ENCODE data around the gene EIF4E1B. TPM values are rescaled to one million over a fixed set of nuclear protein-coding genes. Genes with fewer than 3 reads are reported as not detected.

The EIF4E1B gene
- total RNA-seq, 2 donors from 2014 or later = not detected

GRCh38 chr5:176679365-176680225 is 49.1 kb downstream of the EIF4E1B start:
- ATAC-seq (no peak), DNase-seq (ENCODE audit: low spot score in 2 of 2) (no peak)
- peaks cover 6 to 7% of the 10 kb centered on the region in 2 donors for H3K36me3 Mint-ChIP-seq
- H3K27ac Mint-ChIP-seq = no peak overlapping the region
- peaks cover 4 to 6% of the 10 kb centered on the region in 2 donors for H3K9me3 Mint-ChIP-seq

- peaks cover 9 to 10% of the 10 kb centered on the region in 2 donors for H3K9me3 Mint-ChIP-seq
- no peak overlapping the region for H3K27ac Mint-ChIP-seq
- H3K36me3 Mint-ChIP-seq = peaks cover 10 to 12% of the 10 kb centered on the region in 2 donors
- DNase-seq (ENCODE audit: low spot score in 2 of 2) (no peak), ATAC-seq (no peak)
Measured at GRCh38 chr5:176680226-176680563, 49.7 kb downstream of the EIF4E1B start.

- DNase-seq (ENCODE audit: low spot score in 2 of 2) (no peak), ATAC-seq (no peak)
- Mint-ChIP-seq H3K36me3 (peaks cover 13 to 19% of the 10 kb centered on the region in 2 donors), H3K9me3 (peaks cover 10 to 17% of the 10 kb centered on the region in 2 donors), H3K27ac (no peak overlapping the region)
Measured at GRCh38 chr5:176682016-176682531, 51.6 kb downstream of the EIF4E1B start.

GRCh38 chr5:176685010-176685409 is 54.5 kb downstream of the EIF4E1B start:
- ATAC-seq (no peak), DNase-seq (ENCODE audit: low spot score in 2 of 2) (no peak)
- H3K36me3 Mint-ChIP-seq = peaks cover 13 to 19% of the 10 kb centered on the region in 2 donors
- no peak overlapping the region for H3K27ac Mint-ChIP-seq
- H3K9me3 Mint-ChIP-seq = peaks cover 10 to 17% of the 10 kb centered on the region in 2 donors

DNA sequence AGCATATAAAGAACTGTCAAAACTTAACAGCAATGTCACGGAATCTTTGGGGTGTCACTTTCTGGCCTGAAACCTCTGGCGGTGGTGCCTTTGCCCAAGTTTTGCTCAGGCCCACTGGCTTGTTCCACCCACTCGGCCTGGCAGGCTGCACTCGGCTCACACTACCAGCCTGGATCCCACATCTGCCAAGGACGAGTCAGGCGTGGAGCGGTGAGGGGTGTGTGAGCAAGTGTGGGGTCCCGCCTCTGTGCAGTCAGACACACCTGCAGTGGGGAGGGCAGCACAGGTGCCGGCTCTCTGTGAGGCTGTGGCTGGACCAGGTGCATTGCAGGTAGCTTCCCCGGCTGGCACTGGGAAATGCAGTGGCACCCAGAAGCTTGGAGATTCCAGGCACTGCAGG is 56.8 kb downstream of the EIF4E1B start:
- H3K27ac Mint-ChIP-seq = no peak overlapping the region
- ATAC-seq (no peak), DNase-seq (ENCODE audit: low spot score in 2 of 2) (no peak)
- H3K36me3 Mint-ChIP-seq = peaks cover 13 to 19% of the 10 kb centered on the region in 2 donors
- H3K9me3 Mint-ChIP-seq = peaks cover 10 to 17% of the 10 kb centered on the region in 2 donors

GRCh38 chr5:176687881-176688280 is 57.4 kb downstream of the EIF4E1B start:
- Mint-ChIP-seq H3K9me3 (peaks cover 10 to 17% of the 10 kb centered on the region in 2 donors), H3K36me3 (peaks cover 13 to 19% of the 10 kb centered on the region in 2 donors), H3K27ac (no peak overlapping the region)
- ATAC-seq (no peak), DNase-seq (ENCODE audit: low spot score in 2 of 2) (no peak)

GRCh38 chr5:176690911-176691310 is 60.4 kb downstream of the EIF4E1B start:
- H3K27ac Mint-ChIP-seq = no peak overlapping the region
- H3K36me3 Mint-ChIP-seq = peaks cover 0 to 2% of the 10 kb centered on the region in 2 donors
- no peak for ATAC-seq
- H3K9me3 Mint-ChIP-seq = peaks cover 0 to 1% of the 10 kb centered on the region in 2 donors
- DNase-seq (ENCODE audit: low spot score in 2 of 2) = no peak

DNA sequence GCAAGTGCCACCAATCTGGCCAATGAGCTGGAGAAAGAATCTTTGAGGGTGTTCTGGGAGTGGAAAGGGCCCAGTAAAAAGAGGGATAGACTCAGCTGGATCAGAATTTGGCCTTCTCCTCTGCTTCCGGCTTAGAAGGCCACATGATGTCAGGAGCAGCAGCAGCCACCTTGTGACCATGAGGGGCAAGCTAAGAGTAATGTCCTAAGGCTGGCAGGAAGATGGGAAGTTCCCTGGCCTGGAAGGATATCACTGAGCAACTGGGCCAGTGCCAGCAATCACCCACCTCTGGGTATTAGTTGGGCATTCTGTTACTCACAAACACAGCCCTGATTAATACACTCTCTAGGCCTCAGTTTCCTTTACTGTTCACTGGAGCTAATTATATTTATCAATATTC is 61.0 kb downstream of the EIF4E1B start:
- no peak overlapping the region for H3K27ac Mint-ChIP-seq
- DNase-seq (ENCODE audit: low spot score in 2 of 2) (no peak), ATAC-seq (no peak)
- no peaks in the 10 kb centered on the region for H3K36me3 Mint-ChIP-seq
- H3K9me3 Mint-ChIP-seq = no peaks in the 10 kb centered on the region

DNA sequence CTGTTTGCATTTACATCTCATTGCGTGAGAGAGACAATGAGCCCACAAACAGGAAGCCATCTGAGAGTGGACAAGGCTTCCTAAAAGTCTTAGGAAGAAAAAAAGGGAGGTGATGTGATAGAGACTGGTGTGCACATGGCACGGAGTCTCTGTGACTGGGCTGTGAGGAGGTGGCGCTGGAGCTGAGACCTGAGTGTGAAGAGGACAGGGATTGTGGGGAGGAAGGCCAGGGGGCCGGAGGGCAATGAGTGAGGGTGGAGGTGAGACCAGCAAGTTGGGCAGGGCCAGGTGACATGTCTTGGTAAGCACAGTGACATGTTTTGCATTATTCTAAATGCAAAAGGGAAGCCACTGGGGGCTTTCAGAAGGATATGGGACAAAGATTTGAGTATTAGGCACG is 61.9 kb downstream of the EIF4E1B start:
- H3K27ac Mint-ChIP-seq = no peak overlapping the region
- ATAC-seq (no peak), DNase-seq (ENCODE audit: low spot score in 2 of 2) (no peak)
- H3K9me3 Mint-ChIP-seq = no peaks in the 10 kb centered on the region
- H3K36me3 Mint-ChIP-seq = no peaks in the 10 kb centered on the region

- no peaks in the 10 kb centered on the region for H3K9me3 Mint-ChIP-seq
- no peak for DNase-seq (ENCODE audit: low spot score in 2 of 2)
- ATAC-seq = no peak
- no peaks in the 10 kb centered on the region for H3K36me3 Mint-ChIP-seq
- H3K27ac Mint-ChIP-seq = no peak overlapping the region
Measured at GRCh38 chr5:176692839-176693476, 62.5 kb downstream of the EIF4E1B start.

DNA sequence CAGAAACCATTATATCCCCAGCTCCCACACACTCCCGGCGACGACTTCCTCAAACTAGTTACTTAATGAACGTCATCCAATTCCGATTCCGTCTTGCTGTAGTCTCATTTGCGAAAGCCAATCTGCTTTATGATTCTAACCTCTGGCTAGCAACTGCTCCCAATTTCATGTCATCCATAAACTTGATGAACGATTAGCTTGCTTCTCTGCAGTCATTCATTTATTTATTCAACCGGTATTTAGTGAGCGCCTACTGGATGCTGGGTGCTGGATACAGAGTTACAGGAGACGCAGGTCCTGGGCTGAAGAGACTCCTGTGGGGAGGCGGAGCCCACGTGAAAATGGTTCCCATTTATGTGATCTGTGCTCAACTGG is 63.0 kb downstream of the EIF4E1B start:
- ATAC-seq (no peak), DNase-seq (ENCODE audit: low spot score in 2 of 2) (no peak)
- H3K9me3 Mint-ChIP-seq = no peaks in the 10 kb centered on the region
- no peak overlapping the region for H3K27ac Mint-ChIP-seq
- no peaks in the 10 kb centered on the region for H3K36me3 Mint-ChIP-seq

- ATAC-seq (no peak), DNase-seq (ENCODE audit: low spot score in 2 of 2) (no peak)
- Mint-ChIP-seq H3K27ac (no peak overlapping the region), H3K9me3 (no peaks in the 10 kb centered on the region), H3K36me3 (no peaks in the 10 kb centered on the region)
Measured at GRCh38 chr5:176694146-176694545, 63.7 kb downstream of the EIF4E1B start.

DNA sequence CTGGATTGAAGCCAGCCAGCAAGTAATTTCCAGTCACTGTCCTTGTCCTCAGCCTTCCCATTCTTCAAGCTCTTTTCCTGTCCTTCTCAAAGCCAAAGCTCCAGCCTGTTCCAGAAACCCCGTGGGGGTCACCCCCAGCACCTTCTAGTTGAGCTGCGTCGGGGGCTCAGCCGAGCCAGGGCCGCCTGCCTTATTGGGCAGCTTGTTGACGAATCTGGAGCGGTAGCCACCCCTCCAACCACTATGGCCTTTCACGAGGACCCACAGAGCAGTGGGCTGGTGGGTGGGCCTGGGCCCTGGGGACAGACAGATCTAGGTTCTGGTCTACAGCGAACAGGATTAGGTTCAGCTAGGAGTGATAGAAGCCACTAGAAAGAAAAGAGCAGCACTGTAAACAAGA is 64.2 kb downstream of the EIF4E1B start:
- H3K36me3 Mint-ChIP-seq = no peaks in the 10 kb centered on the region
- H3K27ac Mint-ChIP-seq = no peak overlapping the region
- no peaks in the 10 kb centered on the region for H3K9me3 Mint-ChIP-seq
- DNase-seq (ENCODE audit: low spot score in 2 of 2) (no peak), ATAC-seq (no peak)

- no peak for ATAC-seq
- Mint-ChIP-seq H3K9me3 (no peaks in the 10 kb centered on the region), H3K36me3 (no peaks in the 10 kb centered on the region), H3K27ac (no peak overlapping the region)
- no peak for DNase-seq (ENCODE audit: low spot score in 2 of 2)
Measured at GRCh38 chr5:176695073-176695472, 64.6 kb downstream of the EIF4E1B start.

All from activated naive CD4-positive, alpha-beta T cell treated with anti-CD3 and anti-CD28 coated beads, Interleukin-2, amount 50 U/mL, for 72 hours (primary cell).